Left hindlimb (tissue), 1 donor: Measurements from ENCODE around the gene PITPNM3.
"Not testable (repeated sequence)": the region's sequence is repeated elsewhere in the genome, so short reads cannot be mapped to it uniquely, and the experiment has no call there.

Experiments
- DNase-seq: peaks from one replicate; pipeline ENCODE4 v3.0.0-alpha.2; 2018

Gene PITPNM3

DNA sequence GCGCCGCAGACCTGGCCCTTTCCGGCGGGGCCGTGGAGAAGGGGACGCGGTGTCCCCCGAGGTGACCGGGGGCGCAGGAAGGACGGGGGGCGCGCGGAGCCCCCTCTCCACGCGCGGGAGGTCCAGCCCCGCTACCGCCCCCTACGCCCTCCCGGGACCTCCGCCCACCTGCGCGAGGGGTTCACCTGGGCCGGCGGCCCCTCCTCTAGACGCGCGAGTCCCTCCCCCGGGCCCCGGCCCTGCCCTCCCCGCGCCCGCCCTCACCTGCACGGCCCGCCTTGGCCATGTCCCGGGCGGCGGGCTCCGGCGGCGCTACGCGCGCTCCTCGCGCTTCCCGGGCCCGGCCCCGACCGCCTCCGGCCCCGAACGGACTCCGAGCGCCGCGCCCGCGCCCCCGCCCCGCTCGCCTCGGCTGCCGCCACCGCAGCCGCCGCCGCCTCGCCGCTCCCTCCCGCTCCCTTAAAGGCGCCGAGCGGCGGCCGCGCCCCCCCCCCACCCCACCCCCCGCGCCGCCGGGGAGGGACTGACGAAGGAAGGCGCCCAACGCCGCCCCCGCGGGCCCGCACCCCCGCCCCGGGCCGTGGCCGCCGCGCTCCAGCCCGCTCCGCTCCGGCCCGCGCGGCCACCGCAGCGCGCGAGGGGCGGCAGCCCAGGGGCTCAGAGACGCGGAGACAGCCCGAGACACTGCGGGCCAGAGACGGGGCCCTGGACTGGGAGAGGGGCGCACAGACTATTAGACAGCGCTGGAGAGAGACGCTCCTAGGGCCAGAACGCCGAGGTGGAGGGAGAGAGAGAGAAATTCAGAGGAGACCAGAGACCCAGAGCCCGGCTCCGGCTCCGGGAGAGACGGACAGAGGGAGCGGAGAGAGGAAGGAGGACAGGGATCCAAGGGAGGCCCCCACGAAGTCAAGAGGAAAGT lies at the start of gene PITPNM3:
TSS of gene PITPNM3 (minus strand) at position 435 of the 919 bp plus-strand sequence. CDS start at position 286, 149 bp downstream.
- no peak for DNase-seq

DNA sequence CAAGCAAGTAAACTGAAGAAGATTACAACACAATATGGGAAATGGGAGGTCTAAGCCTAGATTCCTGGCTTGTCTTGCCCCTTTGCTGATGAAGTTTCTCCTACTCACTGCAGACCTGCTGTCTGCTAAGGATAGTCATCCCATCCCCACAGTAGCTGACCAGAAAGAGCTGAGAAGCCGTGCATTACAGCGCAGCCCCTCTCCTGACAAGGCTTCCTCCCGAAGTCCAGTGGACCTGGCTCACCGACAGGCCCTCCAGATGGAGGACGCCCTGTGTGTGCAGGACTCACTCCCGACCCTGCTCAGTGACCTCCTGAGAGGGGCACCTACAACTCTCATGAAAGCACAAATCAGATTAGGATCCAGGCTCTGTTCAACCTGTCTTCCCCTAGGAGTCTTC lies 48.8 kb upstream of the PITPNM3 start:
- DNase-seq, result no peak

DNA sequence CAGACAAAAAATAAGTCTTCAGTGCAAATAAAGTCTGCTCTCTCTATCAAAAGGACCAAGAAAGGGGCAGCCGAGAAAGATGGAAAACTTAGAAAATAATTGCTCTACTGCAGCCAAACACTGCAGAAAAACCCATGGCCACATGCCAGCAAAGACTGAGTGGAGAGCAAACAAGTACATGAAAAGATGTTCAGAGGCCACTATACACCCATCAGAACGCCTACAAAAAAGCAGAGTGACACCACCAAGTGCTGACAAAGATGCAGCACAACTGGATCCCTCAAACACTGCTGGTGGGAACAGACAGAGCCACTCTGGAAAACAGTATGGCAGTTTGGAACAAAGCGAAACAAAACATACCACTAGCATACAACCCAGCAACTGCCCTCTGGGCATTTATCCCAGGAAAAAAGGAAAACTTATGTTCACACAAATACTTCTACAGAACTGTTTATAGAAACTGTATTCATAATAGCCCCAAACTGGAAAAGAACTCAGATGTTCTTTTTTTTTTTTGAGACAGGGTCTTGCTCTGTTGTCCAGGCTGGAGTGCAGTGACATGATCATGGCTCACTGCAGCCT lies 47.5 kb upstream of the PITPNM3 start:
- DNase-seq, result peak; percentile 41

DNA sequence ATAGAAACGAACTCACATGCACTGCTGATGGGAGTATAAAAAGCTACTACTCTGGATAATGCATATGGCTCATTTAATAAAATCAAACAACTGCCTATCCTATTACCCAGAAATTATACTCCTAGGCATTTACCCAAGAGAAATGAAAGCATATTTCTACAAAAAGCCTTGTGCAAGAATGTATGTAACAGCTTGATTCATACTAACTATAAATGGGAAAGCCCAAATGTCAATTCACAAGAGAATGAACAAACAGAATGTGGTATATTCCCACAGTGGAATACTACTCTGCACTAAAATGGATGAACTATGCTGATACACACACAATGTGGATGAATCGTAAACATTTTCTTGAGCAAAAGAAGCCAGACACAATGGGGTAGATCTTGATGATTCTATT lies 45.8 kb upstream of the PITPNM3 start:
- DNase-seq, result no peak

DNA sequence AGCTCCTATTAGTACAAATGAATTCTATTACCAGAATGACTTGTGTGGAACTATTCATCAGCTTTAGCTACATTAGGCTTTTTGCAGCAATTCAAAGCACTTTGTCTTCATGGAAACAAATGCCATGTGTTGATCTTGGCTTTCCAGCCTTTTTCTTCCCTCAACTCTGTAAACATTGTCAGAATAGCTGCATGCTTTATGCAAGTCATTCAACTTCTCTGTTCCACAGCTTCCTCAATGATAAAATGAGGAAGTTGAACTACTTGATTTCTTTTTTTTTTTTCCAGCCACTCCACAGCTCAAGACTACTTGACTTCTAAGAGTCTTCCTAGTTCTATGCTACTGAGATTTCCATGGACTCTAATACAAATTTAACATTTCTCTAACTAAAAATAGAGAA lies 43.0 kb upstream of the PITPNM3 start:
- DNase-seq, result no peak

DNA sequence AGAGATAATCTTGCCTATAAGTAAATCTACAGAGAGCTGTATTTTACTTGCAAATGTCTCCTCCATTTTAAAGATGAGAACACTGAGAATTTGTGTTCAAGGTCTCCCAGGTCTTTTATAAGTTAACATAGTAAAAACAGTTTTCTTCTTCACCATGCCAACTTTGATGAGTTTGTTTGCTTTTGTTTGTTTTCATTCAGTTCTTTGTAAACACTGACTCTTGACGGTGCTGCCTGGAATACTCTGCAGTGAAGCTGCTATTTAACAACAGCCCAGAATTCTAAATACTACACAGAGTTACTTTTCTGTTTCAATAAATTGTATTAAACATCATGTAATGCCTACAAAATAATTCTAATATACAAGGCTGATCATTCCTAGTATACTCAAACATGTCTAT lies 41.4 kb upstream of the PITPNM3 start:
- no peak for DNase-seq

DNA sequence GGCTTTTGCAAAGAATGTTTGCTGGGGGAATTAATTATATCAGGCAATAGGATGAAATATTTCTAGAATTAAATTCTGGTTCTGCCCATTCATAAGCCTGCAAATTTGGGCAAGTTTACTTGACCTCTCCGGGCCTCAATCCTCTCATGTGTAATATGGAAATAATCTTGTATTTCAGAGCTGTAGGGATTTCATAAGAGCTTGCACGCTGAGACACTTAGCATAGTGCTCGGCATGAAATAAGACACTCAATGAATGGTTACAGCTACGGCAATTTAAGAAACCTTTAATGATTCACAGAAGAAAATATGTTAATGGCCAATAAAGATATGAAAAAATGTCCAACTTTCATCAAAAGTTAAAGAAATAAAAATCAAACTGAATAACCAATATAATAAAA lies 40.6 kb upstream of the PITPNM3 start:
- DNase-seq, result no peak

DNA sequence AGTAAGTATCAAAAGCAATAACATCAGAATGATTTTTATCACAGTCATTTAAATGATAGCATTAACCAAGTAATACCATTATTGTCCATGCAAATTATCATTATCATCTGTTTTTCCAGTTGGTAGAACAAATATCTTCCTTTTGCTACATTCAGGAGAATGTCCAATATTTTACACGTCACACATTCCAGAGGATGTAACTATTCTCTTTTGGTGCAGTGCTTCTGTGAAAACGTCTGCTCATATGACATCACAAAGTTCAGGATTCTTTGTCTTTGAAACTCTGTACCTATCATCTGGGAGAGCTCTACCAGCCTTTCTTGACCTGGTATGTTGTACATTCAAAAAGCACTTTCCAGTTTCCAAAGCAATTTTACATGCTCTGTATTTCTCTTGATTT lies 40.2 kb upstream of the PITPNM3 start:
- DNase-seq, result no peak

DNA sequence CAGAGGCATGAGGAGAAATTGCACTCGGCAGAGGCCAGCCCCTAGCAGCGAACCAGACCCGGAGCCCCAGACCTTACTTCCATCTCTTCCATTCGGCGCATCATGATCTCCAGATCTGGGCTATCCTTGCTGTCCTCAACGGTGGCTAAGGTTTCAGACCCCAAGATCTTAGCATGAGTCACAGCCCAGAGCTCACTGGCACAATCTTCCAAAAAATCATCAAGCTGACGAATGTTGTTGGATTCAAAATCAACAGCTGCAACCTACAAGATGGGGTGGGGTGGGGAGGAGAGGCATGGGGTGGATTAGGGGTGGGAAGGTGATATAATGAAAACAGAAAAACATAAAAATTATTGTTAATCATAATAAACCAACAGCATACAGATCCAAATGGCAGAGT lies 39.7 kb upstream of the PITPNM3 start:
- DNase-seq, result no peak

DNA sequence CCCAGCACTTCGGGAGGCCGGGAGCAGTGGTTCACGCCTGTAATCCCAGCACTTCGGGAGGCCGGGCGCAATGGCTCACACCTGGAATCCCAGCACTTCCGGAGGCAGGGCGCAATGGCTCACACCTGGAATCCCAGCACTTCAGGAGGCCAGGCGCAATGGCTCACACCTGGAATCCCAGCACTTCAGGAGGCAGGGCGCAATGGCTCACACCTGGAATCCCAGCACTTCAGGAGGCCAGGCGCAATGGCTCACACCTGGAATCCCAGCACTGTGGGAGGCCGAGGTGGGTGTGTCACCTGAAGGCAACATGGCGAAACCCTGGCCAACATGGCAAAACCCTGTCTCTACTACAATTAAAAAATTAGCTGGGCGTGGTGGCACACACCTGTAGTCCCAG lies 37.0 kb upstream of the PITPNM3 start:
- not testable (repeated sequence) for DNase-seq

DNA sequence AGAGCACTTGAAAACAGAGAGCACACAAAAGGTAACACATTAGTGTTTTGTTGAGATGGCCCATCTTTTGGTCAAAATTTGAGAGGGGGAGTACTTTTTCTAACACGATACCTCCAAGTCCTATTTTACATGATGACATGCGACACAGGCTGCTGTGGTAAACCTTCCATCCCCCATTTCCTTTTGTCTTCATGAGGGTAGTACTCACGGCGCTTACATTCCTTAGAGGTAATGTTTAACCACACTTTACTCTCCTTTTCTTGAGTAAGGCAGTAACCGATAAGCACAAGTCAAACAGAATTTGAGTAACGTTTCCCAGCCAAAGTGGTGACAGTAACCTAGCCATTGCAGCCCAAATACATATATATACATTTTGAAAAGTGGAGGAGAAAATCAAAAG lies 35.8 kb upstream of the PITPNM3 start:
- DNase-seq, result no peak

DNA sequence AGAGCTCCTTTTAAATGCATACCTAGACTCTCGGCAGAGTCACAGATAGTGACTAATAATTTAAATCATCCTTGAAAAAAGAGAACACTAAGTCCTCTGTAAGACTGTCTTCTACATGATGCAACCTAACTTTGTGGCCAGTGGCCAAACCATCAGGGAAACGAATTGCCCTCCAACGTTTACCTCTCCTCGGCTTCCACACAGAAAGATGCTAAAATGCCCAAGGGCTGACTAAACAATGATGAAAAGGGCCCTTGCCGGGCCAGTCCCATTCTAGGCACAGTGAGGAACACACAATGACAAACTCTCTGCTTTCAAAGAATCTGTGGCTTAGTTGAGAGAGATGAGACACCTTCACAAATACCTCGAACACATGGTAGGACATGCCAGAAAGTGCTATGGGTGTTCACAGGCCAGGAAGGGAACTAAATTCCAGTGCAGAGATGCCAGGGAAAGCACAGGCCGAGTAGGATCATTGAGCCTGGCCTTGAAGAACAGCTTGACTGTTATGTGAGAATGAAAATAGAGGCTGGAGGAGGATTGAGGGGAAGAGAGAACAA lies 35.3 kb upstream of the PITPNM3 start:
- no peak for DNase-seq

DNA sequence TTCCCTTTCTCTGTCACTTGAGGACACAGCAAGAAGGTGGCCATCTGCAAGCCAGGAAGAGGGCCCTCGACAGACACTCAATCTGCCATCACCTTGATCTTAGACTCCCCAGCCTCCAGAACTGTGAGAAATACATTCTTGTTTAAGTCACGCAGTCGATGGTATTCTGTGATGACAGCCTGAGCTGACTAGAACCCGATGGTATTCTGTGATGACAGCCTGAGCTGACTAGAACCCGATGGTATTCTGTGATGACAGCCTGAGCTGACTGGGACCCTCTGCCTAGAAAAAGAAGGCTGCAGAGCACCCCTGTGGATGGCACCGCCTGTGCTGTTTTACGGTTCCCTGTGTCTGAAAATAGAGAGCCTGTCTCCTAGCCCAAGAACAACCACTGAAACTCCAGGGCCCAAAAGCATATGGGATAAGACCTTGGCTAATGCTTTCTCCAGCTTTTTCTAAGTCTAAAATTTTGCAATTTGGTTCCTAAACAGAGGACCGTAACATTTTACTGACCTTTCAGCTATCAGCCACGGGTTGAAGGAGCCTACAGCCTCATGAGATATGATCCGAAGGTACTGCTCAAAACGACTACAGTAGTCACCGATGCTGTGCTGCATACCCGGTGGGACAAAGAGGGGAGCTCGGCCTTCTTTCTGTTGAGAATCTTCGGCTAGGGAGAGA lies 33.1 kb upstream of the PITPNM3 start:
- DNase-seq, result no peak

DNA sequence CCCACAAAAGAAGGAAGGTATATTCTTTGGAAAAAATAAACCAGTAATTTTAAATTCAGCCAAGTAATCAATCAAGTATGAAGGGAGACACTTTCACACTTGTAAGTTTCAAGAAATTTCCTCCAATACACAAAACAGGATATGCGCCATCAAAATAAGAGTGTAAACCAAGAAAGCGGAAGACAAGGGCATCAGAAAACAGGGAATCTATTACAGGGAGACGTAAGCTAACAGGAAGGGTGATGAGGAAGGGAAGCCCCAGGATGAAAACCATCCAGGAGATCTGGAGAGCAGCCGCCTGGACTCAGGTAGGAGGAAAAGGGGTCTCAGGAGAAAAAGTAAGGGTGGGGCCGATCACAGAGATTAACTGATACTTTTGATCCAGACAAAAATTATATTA lies 31.8 kb upstream of the PITPNM3 start:
- DNase-seq, result no peak

DNA sequence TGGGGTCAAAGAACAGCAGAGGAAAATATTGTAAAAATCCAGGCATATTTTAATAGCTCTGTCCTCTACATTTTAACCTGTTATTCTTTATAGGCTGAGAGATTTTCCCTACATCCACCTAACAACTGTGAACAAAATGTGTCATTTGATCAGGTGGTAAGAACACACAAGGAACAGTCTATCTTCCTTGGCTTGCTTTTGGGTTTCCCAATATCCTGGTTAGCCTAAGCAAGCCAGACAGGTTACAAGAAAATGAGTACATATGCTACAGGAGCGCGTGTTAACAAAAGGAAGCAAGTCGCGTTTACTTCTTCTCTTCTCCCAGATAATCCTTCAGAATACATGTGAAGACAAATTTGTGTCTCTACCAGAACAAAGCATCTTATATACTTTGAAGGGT lies 31.0 kb upstream of the PITPNM3 start:
- no peak for DNase-seq

DNA sequence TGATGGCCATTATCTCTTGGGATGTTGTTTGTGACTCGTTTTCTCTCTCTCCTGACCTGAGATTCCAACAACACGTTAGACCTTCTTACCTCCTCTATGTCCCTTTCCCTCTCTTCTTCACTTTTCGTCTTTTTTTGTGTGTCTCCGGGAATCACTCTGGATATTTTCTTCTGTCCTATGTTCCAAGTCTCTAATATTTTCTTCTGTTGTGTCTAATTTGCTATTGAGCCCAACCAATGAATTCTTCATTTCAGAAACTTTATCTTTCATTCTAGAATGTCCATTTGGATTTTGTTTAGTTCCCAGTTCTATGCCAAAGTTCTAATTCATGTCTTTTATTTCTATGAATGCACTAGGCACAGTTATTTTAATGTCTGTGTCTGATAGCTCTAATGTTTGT lies 27.1 kb upstream of the PITPNM3 start:
- DNase-seq, result no peak

DNA sequence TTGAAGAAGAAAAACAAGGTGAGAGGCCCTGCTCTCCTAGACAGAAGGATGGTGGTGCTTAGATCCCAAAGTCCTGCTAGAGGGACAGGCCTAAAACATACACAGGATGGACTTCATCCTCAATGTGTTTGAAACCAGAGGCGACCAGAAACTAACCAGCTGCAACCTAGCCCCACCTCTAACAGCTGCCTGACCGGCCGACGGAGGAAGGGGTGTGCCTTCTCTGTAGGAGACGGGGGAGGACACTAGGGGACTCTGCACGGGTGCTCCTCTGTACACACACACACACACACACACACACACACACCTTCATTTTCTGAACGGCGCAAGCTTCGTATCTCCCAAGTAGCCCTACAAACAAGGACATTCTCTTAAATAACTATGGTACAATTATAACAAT lies 24.3 kb upstream of the PITPNM3 start:
- no peak for DNase-seq

DNA sequence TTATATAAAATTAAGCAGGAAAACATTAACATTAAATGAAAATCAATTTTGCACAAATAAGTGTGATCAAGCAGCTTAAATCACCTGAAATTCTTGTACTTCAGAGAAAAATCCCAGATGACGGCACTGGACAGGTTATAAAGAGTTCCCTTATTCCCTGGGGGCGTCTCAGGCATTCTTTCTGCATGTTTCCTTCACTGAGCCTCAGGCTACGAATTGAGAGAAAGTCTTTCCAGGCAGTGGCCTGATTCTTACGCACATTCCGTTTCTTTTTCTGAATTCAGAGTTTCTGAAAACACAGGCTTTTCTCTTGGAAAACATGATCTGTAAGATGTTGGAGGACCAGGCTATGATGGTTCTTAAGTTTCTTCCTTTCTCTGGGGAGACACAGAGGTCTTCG lies 22.1 kb upstream of the PITPNM3 start:
- no peak for DNase-seq

DNA sequence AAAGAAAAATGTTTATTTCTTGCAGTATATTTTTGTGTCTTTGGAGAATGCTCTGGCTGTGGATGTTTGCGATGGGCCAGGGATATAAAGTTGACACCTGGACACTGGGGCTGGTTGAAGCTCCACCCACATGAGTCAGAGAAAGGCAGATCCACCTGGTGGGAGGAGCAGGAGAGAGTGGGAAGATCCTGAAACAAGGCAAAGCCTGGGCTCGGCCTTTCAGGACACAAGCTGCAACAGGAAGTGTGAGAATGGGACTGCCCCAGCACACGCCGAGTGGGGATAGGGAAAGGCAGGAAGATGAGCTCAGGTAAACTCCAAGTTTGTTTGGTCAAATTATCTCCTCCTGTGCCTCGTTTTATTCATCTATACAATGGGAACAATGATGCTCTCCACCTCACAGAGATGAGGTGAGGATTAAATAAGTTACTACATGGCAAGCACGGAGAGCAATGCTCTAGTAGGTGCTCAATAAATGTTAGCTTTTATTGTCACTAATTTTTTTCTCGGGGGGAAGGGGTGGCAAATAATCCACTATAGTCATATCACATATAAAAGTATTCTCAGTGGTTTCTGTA lies 21.4 kb upstream of the PITPNM3 start:
- no peak for DNase-seq

DNA sequence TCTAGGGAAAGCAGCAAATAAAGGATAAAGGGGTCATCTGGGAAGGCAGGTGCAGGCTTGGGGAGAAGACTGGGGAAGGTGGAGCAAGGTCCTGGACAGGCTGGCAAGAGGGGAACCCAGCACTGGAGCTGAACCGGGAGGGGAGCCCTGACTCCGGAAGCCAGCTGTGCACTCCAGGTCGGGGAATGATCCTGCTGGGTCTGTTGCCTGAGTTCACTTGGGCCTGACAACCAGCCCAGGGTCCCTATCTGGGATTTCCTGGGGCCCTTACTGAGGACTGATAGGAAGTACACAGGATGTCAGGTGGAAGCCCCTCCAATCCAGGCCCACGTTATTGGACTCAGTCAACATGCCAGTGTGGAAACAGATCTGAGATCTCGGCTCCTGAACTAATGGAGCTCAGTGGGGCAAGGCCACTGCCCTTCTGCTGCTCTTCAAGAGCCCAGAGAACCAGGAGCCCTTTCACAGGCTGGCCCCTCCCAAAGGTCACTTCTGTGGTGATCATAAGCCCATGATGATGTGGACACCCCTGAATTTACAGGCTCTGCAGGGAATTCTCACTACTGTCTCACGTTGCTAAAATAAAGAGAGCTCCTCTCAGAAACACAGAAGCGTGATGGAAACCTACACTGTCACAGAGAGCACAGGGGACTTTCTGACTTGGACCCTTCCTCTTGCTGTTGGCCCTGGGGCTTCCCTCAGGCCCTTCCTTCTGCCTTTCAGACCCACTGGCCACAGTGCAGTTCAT lies 19.9 kb upstream of the PITPNM3 start:
- DNase-seq, result no peak

DNA sequence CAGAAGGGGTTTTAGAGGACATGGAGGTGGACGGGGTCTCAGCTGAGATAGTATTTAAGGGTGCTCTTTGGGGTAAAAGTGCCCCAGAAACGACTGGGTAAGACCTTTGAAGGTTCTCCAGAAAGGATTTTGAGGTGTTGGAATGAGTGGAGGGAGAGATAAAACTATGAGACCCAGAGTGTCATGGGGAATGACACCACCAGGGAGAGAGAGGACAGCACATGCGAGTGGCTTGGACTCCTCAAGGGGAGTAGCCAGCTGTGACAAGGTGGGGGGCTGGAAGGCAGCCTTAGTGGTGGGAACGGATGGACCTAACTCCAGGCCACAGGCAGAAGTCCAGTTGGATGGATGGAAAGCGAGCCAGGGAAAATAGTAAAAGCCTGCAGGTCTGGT lies 19.2 kb upstream of the PITPNM3 start:
- DNase-seq, result no peak
